CD4-positive, alpha-beta T cell treated with Interleukin-4 for 1 hour (primary cell): ENCODE data around the gene CRACDL.

Experiments used
- DNase-seq, 2 donors: peaks; one replicate each; pipeline ENCODE4 v3.0.0-alpha.2; 2020 to 2022

The CRACDL gene

GRCh38 chr2:98849113-98849512, 86.9 kb downstream of the CRACDL start:
- no peak for DNase-seq

- DNase-seq, result no peak
Measured at GRCh38 chr2:98847853-98848252, 88.2 kb downstream of the CRACDL start.

GRCh38 chr2:98846041-98846440, 90.0 kb downstream of the CRACDL start:
- DNase-seq, result no peak

GRCh38 chr2:98842136-98842535, 93.9 kb downstream of the CRACDL start:
- DNase-seq, result no peak

- DNase-seq, result no peak
Measured at GRCh38 chr2:98839292-98839691, 96.7 kb downstream of the CRACDL start.

GRCh38 chr2:98835831-98836385, 100.1 kb downstream of the CRACDL start:
- DNase-seq, result peak; percentile 56 to 67

- no peak for DNase-seq
Measured at GRCh38 chr2:98833917-98834263, 102.1 kb downstream of the CRACDL start.

GRCh38 chr2:98833172-98833916, 102.7 kb downstream of the CRACDL start:
- no peak for DNase-seq

GRCh38 chr2:98832172-98832571, 103.9 kb downstream of the CRACDL start:
- DNase-seq, result no peak

GRCh38 chr2:98830571-98831145, 105.4 kb downstream of the CRACDL start:
- no peak for DNase-seq

- DNase-seq, result no peak
Measured at GRCh38 chr2:98829581-98830270, 106.3 kb downstream of the CRACDL start.

- DNase-seq, result peak in 1 of 2 donors; percentile 55
Measured at GRCh38 chr2:98828793-98829371, 107.1 kb downstream of the CRACDL start.

GRCh38 chr2:98828369-98828744, 107.7 kb downstream of the CRACDL start:
- DNase-seq, result no peak

GRCh38 chr2:98827625-98828368, 108.2 kb downstream of the CRACDL start:
- no peak for DNase-seq

GRCh38 chr2:98826856-98827255, 109.2 kb downstream of the CRACDL start:
- DNase-seq, result no peak

GRCh38 chr2:98825858-98826257, 110.2 kb downstream of the CRACDL start:
- DNase-seq, result no peak

- DNase-seq, result no peak
Measured at GRCh38 chr2:98825404-98825803, 110.6 kb downstream of the CRACDL start.

- no peak for DNase-seq
Measured at GRCh38 chr2:98825020-98825350, 111.0 kb downstream of the CRACDL start.

GRCh38 chr2:98824256-98825019, 111.6 kb downstream of the CRACDL start:
- no peak for DNase-seq

- no peak for DNase-seq
Measured at GRCh38 chr2:98823196-98824170, 112.5 kb downstream of the CRACDL start.
